ENCODE results near the gene HNRNPR.
"Not testable (repeated sequence)": the region's sequence is repeated elsewhere in the genome, so short reads cannot be mapped to it uniquely, and the experiment has no call there.

The HNRNPR gene

GRCh38 chr1:23322770-23323169 lies 21.3 kb downstream of the HNRNPR start:
- FAIRE-seq, result no peak

GRCh38 chr1:23310280-23310679 lies 33.8 kb downstream of the HNRNPR start:
- not testable (repeated sequence) for FAIRE-seq

GRCh38 chr1:23304140-23304620 lies 39.9 kb downstream of the HNRNPR start:
- FAIRE-seq, result no peak

GRCh38 chr1:23303524-23303923 lies 40.6 kb downstream of the HNRNPR start:
- FAIRE-seq, result no peak

GRCh38 chr1:23296931-23297330 lies 47.2 kb downstream of the HNRNPR start:
- no peak for FAIRE-seq

- FAIRE-seq, result no peak
Observed at GRCh38 chr1:23291706-23292105, 52.4 kb downstream of the HNRNPR start.

- no peak for FAIRE-seq
Observed at GRCh38 chr1:23290836-23291565, 53.1 kb downstream of the HNRNPR start.

- FAIRE-seq, result no peak
Observed at GRCh38 chr1:23288671-23289070, 55.4 kb downstream of the HNRNPR start.

GRCh38 chr1:23288201-23288600 lies 55.9 kb downstream of the HNRNPR start:
- FAIRE-seq, result peak; percentile 41

GRCh38 chr1:23286401-23286800 lies 57.7 kb downstream of the HNRNPR start:
- no peak for FAIRE-seq

GRCh38 chr1:23283667-23284602 lies 60.1 kb downstream of the HNRNPR start:
- no peak for FAIRE-seq

GRCh38 chr1:23282957-23283356 lies 61.1 kb downstream of the HNRNPR start:
- peak; percentile 74 for FAIRE-seq

GRCh38 chr1:23278717-23279116 lies 65.4 kb downstream of the HNRNPR start:
- FAIRE-seq, result no peak

GRCh38 chr1:23276531-23276930 lies 67.6 kb downstream of the HNRNPR start:
- FAIRE-seq, result no peak

- no peak for FAIRE-seq
Observed at GRCh38 chr1:23274134-23274505, 70.0 kb downstream of the HNRNPR start.

- no peak for FAIRE-seq
Observed at GRCh38 chr1:23273450-23274133, 70.5 kb downstream of the HNRNPR start.

GRCh38 chr1:23263380-23263887 lies 80.7 kb downstream of the HNRNPR start:
- no peak for FAIRE-seq

- FAIRE-seq, result not testable (repeated sequence)
Observed at GRCh38 chr1:23258082-23258481, 86.0 kb downstream of the HNRNPR start.

- FAIRE-seq, result not testable (repeated sequence)
Observed at GRCh38 chr1:23257371-23257770, 86.7 kb downstream of the HNRNPR start.

All from G401.6 (cell line).